ENCODE data around the gene NSD2.
A peak's percentile ranks its signal among the peaks of the same experiment; 100 is the strongest.
"Not testable (repeated sequence)": the region's sequence is repeated elsewhere in the genome, so short reads cannot be mapped to it uniquely, and the experiment has no call there.

NSD2 gene

DNA sequence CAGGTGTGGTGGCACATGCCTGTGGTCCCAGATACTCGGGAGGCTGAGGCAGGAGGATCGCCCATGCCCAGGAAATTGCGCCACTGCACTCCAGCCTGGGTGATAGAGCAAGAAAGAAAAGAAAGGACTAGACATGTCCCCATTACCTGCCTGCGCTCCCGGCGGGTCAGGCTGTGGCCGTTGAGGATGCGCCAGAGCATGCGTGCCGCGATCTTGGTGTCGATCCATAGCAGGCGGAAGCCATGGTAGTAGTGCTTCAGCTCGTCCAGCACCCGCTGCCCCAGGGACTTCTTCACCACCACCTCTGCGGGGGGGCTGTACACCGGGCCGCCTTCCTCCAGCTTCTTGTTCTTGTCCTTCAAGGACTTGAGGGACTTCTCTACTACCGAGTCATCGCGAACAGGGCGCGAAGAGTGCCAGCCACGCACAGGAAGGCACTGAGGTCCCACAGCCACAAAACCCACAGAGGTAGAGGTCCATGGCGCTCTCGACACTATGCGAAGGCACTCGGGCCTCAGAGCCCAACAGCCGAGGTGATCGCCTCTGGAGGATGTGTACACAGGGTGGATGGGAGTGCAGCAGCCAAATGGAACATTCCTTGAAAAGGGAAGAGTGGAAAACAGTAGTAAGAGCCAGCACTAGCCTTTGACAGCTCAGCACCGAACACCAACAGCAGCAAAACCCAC lies 29.8 kb upstream of the NSD2 start:
- FAIRE-seq = no peak

GRCh38 chr4:1841887-1842210 lies 29.3 kb upstream of the NSD2 start:
- no peak for FAIRE-seq
- no peak for DNase-seq (ENCODE audit: insufficient read length, low spot score)

More for the DNA sequence above, 29.8 kb upstream of the NSD2 start:
- DNase-seq (ENCODE audit: insufficient read length, low spot score) = no peak

- FAIRE-seq = no peak
- DNase-seq (ENCODE audit: insufficient read length, low spot score) = no peak
These were observed 28.8 kb upstream of the NSD2 start for GRCh38 chr4:1842339-1842895.

GRCh38 chr4:1842993-1843448 lies 28.2 kb upstream of the NSD2 start:
- FAIRE-seq (no peak), DNase-seq (ENCODE audit: insufficient read length, low spot score) (no peak)

DNA sequence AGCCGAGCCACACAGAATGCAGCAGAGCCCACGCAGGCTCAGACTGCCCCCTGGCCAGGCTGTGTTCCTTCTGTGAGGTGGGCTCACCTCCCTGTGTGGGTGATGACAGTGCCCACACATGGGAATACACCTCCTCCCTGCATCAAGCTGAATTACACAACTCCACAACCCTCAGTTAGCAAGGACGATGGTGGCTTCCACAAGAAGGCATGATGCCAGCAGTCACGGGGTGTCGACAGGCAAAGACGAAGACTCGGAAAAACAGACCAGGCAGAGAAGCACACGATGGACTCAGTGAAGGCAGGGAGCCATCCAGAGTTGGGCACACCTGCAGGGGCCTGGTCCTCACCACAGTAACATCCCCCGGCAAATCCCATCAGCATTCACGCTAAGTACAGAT lies 27.3 kb upstream of the NSD2 start:
- no peak for FAIRE-seq
- DNase-seq (ENCODE audit: insufficient read length, low spot score) = no peak

DNA sequence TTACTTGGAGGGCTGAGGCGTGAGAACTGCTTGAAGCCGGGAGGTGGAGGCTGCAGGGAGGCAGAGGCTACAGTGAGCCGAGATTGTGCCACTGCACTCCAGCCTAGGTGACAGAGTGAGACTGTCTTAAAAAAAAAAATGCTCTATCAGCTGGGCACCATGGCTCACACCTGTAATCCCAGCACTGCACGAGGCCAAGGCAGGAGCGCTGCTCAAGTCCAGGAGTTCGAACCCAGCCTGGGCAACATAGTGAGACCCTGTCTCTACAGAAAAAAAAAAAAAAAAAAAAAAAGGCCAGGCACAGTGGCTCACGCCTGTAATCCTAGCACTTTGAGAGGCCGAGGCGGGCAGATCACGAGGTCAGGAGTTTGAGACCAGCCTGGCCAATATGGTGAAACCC lies 26.6 kb upstream of the NSD2 start:
- not testable (repeated sequence) for FAIRE-seq

GRCh38 chr4:1846580-1846979 lies 24.6 kb upstream of the NSD2 start:
- DNase-seq (ENCODE audit: insufficient read length, low spot score) (no peak), FAIRE-seq (no peak)

More for the DNA sequence above, 26.6 kb upstream of the NSD2 start:
- DNase-seq (ENCODE audit: insufficient read length, low spot score) = not testable (repeated sequence)

DNA sequence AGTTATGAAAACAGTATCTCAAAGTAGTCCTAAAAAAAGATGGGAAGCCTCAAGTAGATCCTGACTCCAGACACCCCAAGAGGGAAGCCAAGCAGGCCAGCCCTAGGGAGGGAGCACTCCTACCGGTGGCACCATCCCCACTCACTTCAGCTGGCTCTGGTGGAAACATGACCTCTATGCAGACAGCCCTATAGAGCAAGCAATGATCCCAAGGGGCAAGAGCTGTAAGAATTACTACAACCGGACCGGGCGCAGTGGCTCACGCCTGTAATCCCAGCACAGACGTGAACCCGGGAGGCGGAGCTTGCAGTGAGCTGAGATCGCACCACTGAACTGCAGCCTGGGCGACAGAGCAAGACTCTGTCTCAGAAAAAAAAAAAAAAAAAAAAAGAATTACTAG lies 20.9 kb upstream of the NSD2 start:
- FAIRE-seq (no peak), DNase-seq (ENCODE audit: insufficient read length, low spot score) (no peak)

DNA sequence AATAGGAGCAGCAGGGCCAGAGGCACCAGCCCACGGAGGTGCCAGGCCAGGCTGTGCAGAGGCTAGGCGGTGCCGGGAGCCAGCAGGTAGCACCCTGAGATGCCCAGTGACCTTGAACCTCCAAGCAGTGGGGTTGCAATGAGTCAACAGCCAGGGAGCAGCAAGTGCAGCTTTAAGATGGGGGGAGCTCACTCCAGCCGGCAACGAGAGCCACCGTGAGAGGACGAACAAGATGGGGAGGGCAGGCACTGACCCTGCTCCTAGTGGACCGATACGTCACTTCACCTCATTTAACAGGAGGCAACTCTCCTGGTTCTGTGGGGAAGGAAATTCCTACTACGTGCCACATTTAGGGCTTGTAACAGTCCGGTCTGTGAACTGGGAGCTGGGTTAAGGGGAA lies 20.0 kb upstream of the NSD2 start:
- DNase-seq (ENCODE audit: insufficient read length, low spot score) (no peak), FAIRE-seq (no peak)

DNA sequence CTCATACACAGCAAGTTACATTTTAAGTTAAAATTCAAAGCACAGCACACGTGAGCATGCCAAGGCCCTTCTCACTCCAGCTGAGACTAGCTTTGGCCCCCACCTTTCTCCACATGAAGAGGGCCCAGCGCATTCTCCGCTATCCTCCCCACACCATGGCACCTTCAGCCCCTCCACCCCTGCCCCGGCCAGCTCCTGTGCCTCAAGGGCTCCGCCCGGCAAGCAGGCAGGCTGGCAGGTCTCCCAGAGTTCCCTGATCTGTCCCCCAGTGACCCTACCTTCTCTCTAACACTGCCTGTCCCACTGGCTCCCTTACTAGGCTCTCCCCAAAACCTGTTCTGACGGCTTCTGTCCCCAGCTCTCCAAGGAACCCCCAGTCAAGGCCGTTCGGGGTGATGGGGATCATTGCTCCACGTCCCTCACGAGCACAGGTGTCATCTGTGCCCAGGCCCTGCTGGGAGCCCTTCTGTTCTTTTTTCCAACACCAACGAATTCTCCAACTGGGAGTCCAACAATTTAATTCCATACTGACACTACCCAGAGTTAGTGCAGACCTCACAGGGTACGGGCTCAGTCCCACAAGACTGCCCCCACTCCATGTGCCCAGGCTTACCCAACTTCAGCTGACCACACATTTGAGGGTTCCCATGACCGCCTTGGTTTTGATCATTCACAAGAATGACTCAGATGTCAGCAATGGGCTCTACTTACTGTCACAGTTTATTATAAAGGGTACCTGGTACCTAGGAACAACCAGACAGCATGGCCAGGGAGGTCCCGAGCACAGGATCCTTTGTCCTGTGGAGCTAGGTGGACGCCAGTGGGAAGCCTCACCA lies 19.4 kb upstream of the NSD2 start:
- no peak for FAIRE-seq
- no peak for DNase-seq (ENCODE audit: insufficient read length, low spot score)

GRCh38 chr4:1852904-1853623 lies 18.1 kb upstream of the NSD2 start:
- FAIRE-seq = no peak
- DNase-seq (ENCODE audit: insufficient read length, low spot score) = no peak

GRCh38 chr4:1854752-1855151 lies 16.4 kb upstream of the NSD2 start:
- FAIRE-seq (no peak), DNase-seq (ENCODE audit: insufficient read length, low spot score) (no peak)

GRCh38 chr4:1855333-1856070 lies 15.7 kb upstream of the NSD2 start:
- FAIRE-seq = peak; percentile 78
- DNase-seq (ENCODE audit: insufficient read length, low spot score) = peak; percentile 36

DNA sequence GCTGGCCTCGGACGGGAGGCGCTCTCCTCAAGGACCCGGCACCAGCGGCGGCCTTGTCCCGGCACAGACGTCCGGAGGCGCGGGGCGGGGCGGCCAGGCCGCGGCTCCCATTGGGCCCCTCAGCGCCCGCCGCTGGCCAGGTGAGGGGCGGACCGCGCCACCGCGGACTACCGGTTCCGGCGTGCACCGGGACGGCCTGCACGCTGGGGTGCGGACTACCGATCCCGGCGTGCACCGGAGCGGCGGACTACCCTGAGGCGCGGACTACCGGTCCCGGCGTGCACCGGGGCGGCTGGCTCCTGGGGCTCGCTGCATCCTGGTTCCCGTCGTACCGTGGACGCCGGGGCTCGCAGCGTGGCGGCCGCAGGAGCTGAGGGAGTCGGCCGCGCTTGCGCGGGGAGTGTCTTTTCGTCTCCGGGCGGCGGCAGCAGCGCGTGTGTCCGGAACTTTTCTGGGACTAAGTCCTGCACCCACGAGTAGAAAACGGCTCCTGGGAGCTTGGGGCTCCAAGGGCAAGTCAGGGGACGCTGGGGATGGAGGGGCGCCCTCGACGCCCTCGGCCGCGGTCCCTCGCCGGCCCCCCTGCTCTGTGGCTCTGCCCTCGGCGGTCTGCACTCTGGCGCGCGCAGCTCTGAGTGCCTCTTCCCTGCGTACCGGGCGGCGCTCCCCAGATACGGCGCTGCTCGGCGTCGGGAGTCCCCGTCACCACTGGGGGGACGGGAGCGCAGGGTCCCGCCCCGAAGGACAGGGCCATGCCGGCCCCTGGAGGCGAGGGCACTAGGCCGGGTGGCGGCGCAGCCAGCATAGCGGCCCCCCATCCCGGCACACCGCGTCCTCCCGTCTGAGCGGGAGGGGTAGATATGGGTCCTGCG lies 14.9 kb upstream of the NSD2 start, which contains the start of gene LETM1:
Gene LETM1, minus strand, starts transcription at position 86 of the 872 bp plus-strand sequence. CDS start 206 bp downstream, outside the sequence.
- peak; percentile 91 for FAIRE-seq

GRCh38 chr4:1856943-1857699 lies 14.1 kb upstream of the NSD2 start:
- FAIRE-seq (no peak), DNase-seq (ENCODE audit: insufficient read length, low spot score) (no peak)

More for the DNA sequence above, 14.9 kb upstream of the NSD2 start, which contains the start of gene LETM1:
- DNase-seq (ENCODE audit: insufficient read length, low spot score) = peak; percentile 97

DNA sequence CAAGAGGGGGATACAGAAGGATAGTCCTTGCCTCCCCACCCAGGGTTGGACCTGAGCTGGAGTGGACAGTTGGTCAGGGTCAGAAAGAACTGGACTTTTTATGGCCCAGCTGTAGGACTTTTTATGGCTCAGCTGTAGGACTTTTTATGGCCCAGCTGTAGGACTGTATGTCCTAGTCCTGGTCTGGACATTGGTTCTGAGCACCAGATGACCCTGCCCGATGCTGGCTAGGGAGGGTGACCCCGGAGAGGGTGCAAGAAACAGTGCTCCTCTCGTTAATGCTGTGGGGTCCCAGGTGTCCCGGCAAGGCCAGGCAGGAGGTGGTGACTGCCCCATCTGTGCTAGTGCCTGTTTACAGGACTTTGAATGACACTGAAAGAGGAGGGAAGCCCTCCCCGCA lies 13.3 kb upstream of the NSD2 start:
- DNase-seq (ENCODE audit: insufficient read length, low spot score) = no peak
- FAIRE-seq = no peak

- FAIRE-seq = no peak
- DNase-seq (ENCODE audit: insufficient read length, low spot score) = no peak
These were observed 11.8 kb upstream of the NSD2 start for GRCh38 chr4:1859389-1859753.

DNA sequence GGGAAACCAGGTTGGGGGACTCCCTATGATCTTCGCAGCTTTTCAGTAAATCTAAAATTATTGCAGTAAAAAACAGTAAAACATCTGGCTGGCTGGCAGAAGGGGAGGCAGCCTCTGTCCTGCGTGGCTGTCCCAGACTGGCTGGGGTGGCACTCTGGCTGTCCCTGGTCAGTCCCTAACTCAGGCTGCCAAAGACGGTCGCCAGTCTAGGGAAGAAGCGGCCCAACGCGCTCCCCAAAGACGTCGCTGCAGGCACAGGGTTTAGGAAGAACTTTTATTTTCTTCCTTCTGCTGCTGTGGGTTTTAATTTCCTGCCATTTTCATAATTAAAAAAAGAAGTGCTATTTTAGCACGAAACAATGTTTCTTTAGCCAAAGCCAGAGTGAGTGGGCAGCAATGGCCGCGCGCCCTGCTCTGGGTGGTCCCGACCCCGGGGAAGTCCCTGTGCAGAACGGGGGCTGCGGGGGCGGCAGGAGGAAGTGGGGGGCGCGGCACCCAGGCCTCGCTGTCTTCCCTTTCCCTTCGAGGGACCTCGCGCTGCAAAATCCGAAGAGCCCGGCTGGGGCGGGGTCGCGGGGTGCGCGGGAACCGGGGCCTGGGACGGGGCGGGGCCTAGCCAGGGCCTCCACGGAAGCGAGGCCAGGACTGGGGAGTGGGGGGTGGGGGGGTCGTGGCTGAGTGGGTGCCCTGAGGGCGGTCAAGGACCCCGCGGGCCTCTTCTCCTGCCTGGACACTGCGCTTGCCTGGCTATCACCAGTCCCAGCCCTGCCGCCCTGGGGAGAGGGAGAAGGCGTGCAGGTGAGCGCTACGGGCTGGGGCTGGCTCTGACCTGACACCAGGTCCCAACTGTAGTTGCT lies 8.9 kb upstream of the NSD2 start:
- no peak for DNase-seq (ENCODE audit: insufficient read length, low spot score)
- FAIRE-seq = peak; percentile 73
